ENCODE results near the gene NPBWR2.
"Not testable (repeated sequence)": the region's sequence is repeated elsewhere in the genome, so short reads cannot be mapped to it uniquely, and the experiment has no call there.

NPBWR2 gene

DNA sequence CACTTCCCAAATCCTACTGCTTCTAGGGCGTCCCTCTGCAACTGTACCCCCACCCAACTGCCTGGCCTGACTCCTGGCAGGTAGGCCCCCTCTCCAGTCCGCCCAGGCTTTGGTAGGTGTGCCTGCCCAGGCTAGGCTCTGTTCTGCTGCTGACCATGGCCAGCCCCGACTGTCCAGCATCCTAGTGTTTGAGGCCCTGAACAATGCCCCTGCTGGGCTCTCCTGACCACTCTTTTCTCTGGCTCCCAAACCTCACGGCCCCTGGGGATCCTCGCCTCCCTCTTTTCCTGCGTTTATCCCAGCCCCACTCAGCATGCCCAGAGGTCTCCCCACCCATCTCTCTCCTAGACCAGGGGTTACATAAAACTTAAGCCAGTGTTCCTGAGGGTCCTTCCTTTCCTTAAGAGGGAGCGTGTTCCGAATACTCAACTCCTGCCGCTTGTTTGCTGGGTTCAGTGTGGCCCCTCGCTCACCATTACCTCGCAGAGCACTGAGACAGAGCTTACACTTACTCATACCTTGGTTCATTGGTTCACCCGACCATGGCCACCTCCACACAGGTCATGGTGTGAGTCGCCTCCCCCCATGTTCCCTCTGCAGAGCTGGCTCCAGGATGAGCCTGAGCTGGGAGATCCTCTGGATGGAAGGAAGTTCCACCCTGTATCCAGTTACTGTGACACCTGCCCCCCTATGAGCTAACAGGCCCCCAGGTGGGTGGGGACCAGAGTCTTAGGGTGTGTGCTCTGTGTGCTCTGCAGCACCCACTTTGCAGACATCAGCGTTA is 35.8 kb upstream of the NPBWR2 start:
- no peak for DNase-seq

DNA sequence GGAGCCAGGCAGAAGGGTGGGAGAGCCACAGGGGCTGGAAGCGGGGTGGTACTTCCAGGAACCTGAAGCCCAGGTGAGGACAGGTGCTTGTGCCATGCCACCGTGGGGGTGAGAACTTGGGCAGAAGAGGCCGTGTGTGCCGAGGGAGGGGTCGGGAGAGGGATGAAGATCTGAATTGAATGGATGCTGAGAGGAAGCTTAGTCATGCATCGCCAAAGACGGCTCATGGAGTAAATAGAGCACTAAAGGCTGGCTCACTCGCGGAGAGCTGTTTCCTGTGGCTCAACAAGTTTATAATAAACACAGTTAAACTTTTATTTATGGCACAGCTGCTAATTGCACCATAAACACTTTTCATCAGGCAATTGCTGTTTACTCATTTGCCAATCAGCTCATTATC is 35.2 kb upstream of the NPBWR2 start:
- DNase-seq: no peak

DNA sequence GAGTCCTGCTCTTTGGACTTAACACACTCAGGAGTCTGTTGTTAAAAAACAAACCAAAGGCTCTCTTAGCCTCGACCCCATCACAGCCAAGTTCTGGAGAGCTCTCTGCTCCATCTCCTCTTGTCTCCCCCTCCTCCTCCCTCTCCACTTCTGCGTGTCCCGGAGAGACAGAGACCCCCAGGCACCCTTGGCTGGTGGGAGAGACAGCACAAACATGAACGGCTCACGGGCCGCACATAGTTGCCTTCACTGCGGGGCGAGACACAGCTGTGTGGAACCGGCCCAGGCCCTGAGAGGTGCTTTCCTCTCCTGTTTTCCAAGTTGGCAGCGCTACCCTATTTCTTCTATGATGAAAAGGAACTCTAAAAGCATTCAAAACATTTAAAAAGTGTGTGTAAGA is 33.6 kb upstream of the NPBWR2 start:
- DNase-seq: no peak

DNA sequence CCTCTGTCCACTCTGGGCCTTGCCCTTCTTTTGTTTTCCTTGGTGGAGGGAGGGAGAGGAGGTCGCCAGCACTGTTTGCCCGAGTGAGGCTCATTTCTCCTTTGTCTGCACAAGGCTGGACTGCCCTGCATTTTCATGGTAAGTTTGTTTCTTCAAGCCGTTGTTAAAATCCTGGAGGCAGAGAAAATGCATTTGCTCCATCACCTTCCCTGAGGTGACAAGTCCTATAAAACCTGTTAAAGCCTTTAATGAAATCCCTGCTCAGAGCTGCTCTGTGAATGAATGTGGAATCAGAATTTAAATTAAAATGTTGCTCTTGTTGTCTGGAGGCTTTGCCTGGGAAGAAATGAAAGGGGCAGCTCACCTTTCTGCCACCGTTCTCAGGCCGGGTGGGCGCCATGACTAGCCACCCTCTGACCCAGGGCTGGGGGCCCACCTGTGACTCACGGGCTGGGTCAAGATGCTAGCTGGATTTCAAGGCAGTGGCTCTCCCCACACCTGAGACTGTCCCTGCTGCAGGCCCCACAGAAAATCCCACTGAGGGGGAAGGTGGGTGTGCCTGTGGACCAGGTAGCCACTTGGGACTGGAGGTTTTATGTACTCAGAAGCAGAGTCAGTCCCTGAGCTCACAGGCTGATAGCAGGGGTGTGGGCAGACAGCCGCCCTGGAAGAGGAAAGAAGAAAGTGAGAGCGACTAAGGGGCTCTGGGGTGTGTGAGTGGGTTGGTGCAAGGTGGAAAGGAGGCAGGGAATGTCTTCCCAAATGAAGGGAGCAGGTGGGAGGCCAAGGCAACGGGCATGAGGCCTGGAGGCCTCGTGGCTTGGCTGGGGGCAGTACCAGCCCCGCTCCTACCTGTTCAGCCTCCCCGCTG is 32.9 kb upstream of the NPBWR2 start:
- no peak for DNase-seq

DNA sequence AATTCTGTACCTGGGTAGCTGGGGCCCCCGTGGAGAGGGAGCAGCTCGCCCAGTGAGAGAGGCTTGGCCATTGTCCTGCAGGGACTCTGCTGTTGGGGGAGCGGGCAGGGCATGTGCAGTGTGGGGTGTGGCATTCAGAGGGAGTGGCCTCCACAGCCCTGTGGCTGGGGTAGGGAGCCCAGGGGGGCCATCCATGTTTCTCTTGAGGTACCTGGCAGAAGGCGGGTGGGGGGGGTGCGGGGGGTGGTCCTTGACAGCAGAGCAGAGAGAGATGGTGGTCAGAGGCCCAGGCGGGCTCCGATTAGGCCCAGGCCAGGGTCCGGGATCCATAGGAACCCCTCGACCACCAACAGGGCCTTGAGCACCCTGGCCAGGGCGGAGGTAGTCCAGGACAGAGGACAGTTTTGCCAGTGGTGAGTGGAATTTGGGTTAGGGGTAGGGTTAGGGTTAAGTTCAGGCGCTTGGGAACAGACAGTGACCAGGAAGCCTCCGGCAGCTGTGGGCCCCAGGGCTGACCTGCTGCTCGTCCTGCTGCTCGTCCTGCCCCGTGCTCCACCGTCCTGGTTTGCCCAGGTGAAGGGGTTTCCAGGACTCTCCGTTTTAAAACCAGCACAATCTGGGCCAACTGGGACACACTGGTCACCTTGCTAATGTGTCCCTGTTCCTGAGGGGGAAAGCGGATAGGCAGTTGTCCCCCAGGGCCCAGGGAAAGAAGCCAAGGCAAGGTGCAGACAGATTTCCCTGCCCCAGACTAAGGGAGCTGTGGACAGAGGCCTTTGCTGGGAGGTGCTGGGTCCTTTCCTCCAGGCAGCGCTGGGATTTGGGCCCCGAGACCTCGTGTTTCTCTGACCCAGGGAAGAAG is 32.1 kb upstream of the NPBWR2 start:
- no peak for DNase-seq

DNA sequence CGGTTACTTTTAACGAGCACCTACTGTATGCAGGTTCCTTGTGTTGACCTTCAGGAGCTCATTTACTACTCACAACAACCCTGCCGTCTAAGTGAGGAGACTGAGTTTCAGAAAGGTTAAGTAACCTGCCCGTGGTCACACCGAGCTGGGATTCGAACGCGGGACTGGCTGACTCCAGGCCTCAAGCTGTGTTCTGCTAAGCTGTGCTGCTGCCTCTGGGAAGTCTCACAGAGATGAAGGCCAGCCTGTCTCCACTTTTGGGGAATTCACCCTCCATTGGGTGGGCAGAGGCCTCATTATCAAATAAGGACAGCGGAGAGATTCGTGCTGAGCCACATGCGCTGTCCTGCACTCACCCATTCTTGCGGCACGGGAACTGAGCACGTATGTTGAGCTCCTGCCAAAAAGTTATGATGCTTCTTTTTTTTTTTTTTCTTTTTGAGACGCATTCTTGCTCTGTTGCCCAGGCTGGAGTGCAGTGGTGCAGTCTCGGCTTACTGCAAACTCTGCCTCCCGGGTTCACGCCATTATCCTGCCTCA is 31.0 kb upstream of the NPBWR2 start:
- DNase-seq: no peak

DNA sequence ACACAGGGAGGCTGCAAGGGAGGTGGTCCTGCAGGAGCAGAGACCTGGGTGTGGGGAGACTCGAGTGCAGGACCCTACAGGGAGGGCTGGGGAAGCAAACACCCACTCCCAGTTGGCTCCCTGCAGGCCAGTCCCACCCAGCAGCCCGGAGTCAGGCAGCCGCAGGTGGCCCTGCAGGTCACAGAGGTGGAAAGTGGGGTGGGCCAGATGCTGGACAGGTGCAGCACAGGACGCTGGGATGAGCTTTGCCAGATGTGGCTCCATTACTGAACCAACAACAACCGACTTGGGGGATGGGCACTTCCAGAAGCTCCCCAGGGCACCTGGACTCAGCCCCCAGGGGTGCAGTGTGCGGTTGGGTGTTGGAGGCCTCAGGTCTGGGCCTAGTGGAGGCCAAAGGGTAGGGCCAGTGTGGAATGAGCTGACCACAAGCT is 30.2 kb upstream of the NPBWR2 start:
- DNase-seq: no peak

DNA sequence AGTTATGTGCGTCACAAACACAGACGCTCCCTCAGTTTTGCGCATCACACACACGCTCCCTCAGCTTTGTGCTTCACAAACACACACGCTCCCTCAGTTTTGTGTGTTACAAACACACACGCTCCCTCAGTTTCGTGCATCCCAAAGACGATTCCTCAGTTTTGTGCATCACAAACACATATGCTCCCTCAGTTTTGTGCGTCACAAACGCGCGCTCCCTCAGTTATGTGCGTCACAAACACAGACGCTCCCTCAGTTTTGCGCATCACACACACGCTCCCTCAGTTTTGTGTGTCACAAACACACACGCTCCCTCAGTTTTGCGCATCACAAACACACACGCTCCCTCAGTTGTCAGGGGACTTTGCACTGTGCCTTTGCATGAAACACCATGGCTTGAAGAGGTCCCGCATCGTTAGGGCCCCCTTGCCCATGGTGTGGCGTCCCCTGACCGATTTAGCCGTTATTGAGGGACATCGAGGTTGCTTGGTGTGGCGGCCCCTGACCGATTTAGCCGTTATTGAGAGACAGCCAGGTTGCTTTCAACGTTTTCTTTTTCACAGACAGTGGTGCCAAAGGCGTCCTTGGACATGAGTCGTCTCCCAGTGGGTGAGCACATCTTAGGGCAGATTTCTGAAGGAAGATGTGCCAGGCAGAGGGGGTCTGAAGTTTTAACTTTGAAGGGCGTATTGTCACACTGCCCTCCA is 28.8 kb upstream of the NPBWR2 start:
- DNase-seq: no peak

DNA sequence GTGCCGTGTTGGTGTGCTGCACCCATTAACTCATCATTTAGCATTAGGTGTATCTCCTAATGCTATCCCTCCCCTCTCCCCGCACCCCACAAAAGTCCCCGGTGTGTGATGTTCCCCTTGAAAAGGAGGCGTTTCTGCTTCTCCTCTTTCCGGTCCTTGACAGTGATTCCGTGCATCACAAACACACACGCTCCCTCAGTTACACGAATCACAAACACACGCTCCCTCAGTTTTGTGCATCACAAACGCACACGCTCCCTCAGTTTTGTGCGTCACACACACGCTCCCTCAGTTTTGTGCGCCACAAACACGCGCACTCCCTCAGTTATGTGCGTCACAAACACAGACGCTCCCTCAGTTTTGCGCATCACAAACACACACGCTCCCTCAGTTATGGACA is 27.4 kb upstream of the NPBWR2 start:
- not testable (repeated sequence) for DNase-seq

DNA sequence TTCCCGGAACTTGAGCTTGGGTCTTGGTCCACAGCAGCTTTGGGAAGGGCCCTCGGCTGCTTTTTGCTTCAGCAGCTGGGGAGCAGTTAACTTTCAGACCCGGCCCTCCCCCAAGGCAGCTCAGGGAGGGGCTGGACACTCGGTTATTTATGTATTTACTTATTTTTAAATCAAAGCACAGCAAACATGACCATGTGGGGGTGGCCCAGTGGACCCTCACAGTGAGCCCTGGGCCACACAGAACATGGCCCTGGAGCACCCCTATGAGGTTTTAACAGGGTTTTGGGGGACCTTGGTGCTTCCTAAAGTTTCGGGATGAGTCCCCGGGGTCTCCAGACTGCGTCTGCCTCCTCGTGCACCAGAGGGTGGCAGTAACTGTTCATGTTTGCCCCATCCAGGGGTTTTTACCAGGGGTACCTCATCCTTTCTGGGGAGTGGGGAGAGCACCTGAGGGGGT is 26.6 kb upstream of the NPBWR2 start:
- DNase-seq: no peak

DNA sequence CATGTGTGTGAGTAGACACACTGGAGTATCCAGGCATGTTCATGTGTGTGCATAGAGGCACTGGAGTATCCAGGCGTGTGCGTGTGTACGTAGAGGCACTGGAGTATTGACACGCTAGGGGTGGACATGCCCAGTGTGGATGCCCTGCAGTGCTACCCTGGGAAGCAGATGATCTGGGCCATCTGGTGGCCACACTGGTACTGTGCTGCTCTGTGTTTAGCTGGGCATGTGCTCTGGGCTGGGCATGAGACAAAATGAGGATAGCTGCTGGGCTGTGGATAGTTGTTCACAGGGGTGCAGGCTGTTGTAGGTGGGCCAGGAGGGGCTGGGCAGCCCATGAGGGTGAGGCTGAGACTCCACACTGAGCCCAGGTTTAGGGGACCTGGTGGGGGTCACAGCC is 24.0 kb upstream of the NPBWR2 start:
- DNase-seq: peak in 2 of 4 experiments; percentile 15 to 29

DNA sequence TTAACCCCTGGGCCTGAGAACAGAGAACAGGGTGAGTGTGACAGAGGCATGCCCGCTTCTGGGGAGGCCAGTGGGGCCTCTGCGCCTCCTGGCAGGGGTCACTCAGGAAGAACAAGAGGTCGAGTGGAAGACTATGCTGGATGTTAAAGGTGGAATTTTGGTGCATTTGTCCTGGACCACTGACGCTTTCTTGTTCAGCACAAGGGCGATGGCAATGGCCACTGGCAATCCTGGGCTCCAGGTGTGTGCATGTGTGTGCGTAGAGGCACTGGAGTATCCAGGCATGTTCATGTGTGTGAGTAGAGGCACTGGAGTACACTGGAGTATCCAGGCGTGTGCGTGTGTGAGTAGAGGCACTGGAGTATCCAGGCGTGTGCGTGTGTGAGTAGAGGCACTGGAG is 23.5 kb upstream of the NPBWR2 start:
- no peak for DNase-seq

DNA sequence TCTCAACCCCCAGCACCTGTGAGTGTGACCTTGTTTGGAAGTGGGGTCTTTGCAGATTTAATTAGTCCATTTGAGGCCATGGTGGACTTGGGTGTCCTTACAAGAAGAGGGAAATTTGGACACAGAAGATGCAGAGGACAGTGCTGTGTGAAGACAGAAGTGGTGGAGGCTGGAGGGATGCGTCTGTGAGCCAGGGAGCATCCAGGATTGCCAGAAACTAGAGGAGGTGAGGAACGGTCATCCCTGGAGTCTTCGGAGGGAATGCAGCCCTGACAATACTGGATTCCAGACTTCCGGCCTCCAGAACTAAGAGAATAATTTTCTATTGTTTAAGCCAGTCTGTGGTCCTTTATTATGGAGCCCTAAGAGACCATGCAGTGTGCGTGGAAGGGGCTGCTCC is 22.9 kb upstream of the NPBWR2 start:
- no peak for DNase-seq

DNA sequence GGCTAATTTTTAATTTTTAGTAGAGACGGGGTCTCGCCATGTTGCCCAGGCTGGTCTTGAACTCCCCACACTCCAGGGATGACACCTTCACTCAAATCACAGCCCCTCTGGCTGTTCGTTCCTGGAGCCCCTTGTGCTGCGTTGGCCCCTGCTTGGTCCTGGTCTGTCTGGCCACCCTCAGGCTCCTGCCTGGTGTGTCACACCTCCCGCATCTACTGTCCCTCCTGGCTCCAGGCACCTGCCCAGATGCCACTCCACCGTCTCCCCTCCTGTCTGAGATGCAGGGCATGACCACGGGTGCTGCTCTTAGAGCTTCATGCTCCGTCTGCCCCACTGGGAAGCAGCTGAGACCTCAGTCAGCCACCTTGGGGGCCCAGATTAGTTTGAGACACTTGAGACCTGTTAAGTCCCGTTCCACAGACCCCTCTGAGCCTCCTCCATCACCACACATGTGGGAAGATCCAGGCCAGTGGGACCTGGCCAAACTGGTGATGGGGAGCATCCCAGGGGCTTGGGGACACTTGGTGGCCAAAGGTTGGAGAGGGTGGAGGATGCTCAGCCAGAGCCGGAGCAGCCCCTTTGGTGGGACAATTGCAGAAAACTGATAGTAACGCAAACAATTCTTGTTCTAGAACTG is 21.9 kb upstream of the NPBWR2 start:
- no peak for DNase-seq

DNA sequence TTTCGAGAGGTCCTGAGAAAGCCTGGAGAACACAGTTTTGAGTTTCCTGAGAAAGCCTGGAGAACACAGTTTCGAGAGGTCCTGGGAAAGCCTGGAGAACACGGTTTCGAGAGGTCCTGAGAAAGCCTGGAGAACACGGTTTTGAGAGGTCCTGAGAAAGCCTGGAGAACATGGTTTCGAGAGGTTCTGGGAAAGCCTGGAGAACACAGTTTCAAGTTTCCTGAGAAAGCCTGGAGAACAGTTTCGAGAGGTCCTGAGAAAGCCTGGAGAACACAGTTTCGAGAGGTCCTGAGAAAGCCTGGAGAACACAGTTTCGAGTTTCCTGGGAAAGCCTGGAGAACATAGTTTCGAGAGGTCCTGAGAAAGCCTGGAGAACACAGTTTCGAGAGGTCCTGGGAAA is 16.2 kb upstream of the NPBWR2 start:
- not testable (repeated sequence) for DNase-seq

DNA sequence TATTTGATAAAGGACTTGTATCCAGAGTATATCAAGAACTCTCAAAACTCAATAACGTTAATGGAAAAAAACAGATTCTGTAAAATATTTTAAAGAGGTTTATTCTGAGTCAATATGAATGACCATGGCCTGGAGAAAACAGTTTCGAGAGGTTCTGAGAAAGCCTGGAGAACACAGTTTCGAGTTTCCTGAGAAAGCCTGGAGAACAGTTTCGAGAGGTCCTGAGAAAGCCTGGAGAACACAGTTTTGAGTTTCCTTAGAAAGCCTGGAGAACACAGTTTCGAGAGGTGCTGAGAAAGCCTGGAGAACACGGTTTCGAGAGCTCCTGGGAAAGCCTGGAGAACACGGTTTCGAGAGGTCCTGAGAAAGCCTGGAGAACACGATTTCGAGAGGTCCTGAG is 15.6 kb upstream of the NPBWR2 start:
- not testable (repeated sequence) for DNase-seq

DNA sequence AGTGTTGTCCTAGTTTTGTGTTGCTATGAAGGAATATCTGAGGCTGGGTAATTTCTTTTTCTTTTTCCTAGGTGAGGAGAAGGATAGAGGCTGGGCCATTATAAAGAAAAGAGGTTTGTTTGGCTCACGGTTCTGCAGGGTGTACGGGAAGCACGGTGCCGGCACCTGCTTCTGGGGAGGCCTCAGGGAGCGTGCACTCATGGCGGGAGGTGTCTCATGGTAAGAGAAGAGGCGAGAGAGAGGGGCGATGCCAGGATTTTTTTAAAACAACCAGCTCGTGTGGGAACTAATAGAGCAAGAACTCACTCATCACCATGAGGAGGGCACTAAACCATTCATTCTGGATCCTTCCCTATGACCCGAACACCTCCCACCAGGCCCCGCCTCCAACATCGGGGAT is 14.2 kb upstream of the NPBWR2 start:
- DNase-seq: no peak

DNA sequence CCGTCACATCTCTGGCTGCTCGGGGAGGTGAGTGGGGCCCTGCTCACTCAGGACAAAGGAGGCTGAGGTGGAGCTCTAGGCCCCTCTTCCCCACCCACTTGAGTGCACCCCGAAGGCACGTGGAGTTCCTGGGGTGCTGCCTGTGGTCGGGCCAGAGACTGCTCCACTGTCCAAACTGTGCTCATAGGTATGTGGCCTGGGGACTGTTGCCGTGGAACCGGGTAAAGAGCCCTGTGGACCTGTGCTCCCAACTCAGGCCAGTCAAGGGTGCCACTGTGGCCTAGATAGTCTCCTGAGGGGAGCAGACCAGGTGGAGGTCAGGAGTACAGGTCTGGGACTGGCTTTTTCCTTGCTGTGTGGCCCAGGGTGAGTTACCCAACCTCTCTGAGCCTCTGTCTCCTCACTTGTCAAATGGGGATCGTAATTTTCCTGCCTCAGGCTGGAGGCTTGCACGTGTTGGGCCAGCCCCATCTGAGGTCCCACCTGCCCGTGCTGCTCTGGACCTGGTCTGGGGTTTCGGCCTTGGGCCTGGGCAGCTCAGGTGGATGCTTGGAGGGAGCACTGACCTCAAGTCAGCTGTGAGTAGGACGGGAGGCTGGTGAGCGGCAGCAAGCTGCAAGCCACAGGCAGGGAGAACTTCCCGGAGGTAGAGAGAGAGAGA is 12.4 kb upstream of the NPBWR2 start:
- DNase-seq: no peak

DNA sequence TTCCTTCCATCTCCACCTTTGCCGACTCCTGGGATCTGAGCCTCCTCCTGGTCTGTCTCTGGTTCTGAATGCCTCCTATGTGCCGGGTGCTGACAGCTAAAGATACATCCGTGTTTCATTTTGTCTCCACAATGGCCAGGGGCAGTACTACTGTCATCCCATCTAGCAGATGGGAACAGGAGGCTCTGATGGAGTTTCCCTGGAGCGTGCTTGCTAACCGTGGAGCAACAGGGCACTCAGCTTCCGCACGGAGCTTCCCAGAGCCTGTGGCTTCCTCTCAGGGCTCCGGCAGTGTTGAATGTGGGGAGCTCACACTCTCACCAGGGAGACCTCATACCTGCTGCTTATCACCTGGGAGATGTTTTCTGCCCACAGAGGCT is 11.9 kb upstream of the NPBWR2 start:
- DNase-seq: no peak

DNA sequence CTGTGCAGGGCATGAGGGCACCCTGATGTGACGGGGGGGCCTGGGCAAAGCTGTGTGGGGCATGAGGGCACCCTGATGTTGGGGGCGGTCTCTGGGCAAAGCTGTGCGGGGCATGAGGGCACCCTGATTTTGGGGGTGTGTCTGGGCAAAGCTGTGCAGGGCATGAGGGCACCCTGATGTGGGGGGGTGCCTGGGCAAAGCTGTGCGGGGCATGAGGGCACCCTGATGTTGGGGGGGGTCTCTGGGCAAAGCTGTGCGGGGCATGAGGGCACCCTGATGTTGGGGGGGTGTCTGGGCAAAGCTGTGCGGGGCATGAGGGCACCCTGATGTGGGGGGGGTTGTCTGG is 10.0 kb upstream of the NPBWR2 start:
- DNase-seq: not testable (repeated sequence)
